PC-3 (cell line): ENCODE data around the gene ACTR2.

ENCODE experiments used
- CTCF ChIP-seq: fragments of 300-600 bp; sonication (generic); conservative IDR thresholded peaks from 2 replicates; pipeline ENCODE4 v1.5.1; 2017; ENCODE audit warnings: antibody characterized with exemption, low read depth, mild to moderate bottlenecking, low read length
- EZH2 ChIP-seq: fragments of 300-600 bp; sonication (generic); IDR thresholded peaks from one replicate; pipeline ENCODE4 v1.6.1; 2017; ENCODE audit warnings: antibody characterized with exemption, mild to moderate bottlenecking, low read length; ENCODE audit not compliant: unreplicated experiment
- EZH2phosphoT487 ChIP-seq: fragments of 300-600 bp; sonication (generic); IDR thresholded peaks from 2 replicates; pipeline ENCODE4 v1.6.1; 2018; ENCODE audit warnings: mild to moderate bottlenecking, antibody characterized with exemption, low read length, borderline replicate concordance

GRCh38 chr2:65240657-65241056, 13.0 kb downstream of the ACTR2 start:
- TF ChIP-seq CTCF (no peak), EZH2 (no peak), EZH2phosphoT487 (no peak)
